Right lobe of liver (tissue), 6 donors: ENCODE results near the gene MAP3K20. TPM values are rescaled to one million over a fixed set of nuclear protein-coding genes. Genes with fewer than 3 reads are reported as not detected.
A peak's percentile ranks its signal among the peaks of the same experiment; 100 is the strongest.

ENCODE experiments used
- ATAC-seq, 4 donors: fragments of 200-7000 bp; cut with Tn5 transposase; one replicate each; pipeline ENCODE4 v1.9.1; 2020; ENCODE audit warnings: mild to moderate bottlenecking in 4 of 4, moderate library complexity in 4 of 4
- DNase-seq, 3 donors: peaks; one replicate each; pipeline ENCODE4 v3.0.0-alpha.2; 2020
- H3K27ac ChIP-seq, 3 donors: fragments of 200-600 bp; one replicate each; pipeline ENCODE4 v1.8.0; 2022
- H3K27me3 ChIP-seq, 2 donors: fragments of 200-600 bp; one replicate each; pipeline ENCODE4 v1.8.0; 2022
- H3K36me3 ChIP-seq, 4 donors: fragments of 200-600 bp; sonication (generic) in 1 of 4; one replicate each; pipeline versions ENCODE4 v1.5.1 to v1.8.0; 2017 to 2022; ENCODE audit warnings: control low read depth in 1 of 4
- H3K4me1 ChIP-seq, 4 donors: fragments of 200-600 bp; sonication (generic) in 1 of 4; one replicate each; pipeline versions ENCODE4 v1.5.1 to v1.8.0; 2017 to 2022; ENCODE audit warnings: control low read depth in 1 of 4
- H3K4me3 ChIP-seq, 3 donors: fragments of 200-600 bp; one replicate each; pipeline ENCODE4 v1.8.0; 2022
- H3K9me3 ChIP-seq, 4 donors: fragments of 200-600 bp; sonication (generic) in 1 of 4; one replicate each; pipeline versions ENCODE4 v1.5.1 to v1.8.0; 2017 to 2022; ENCODE audit warnings: control low read depth in 1 of 4
- POLR2A ChIP-seq: fragments of 450-650 bp; IDR thresholded peaks from one replicate; pipeline ENCODE4 v1.6.1; 2017; ENCODE audit warnings: antibody characterized with exemption, mild to moderate bottlenecking
- WGBS: methylation state at CpG from one replicate; pipeline ENCODE4 v1.1.6; 2018; ENCODE audit warnings: low coverage, low lambda C conversion rate; ENCODE audit not compliant: insufficient coverage; ENCODE audit errors: missing lambda C conversion rate; 5-methylcytosine and 5-hydroxymethylcytosine counted together
- intact Hi-C, 2 donors: fragments of 100-400 bp; cut with DNase I; formaldehyde crosslinking; loops; one replicate each; pipeline versions ENCODE4 v1.11.2 to v1.14.1; 2022
- total RNA-seq, 6 experiments: library from RNA; depleted of rRNA in 2 of 6; stranded (reverse); fragments of >200 nt in 2 of 6; fragmentation: NEBNext Ultra II Directional in 3 of 6; extraction: Animal tissue kit (Norgen Biotek cat#: 25700) in 3 of 6; gene quantifications; one replicate each; pipeline versions ENCODE4 v1.1.0 to v1.2.4, GENCODE V29; 2016 to 2023
- TF ChIP-seq, protein P1 (sequence below), 4 donors: fragments of 200-600 bp in 3 of 4; fragments of 450-650 bp in 1 of 4; IDR thresholded peaks; one replicate each; pipeline versions ENCODE4 v1.5.1 to v1.8.0; 2016 to 2022; ENCODE audit warnings: antibody characterized with exemption in 4 of 4, mild to moderate bottlenecking in 2 of 4
- donor health status: DM: no; HTN: yes; CAD: no.
- donor health status: DM: no; HTN: no; CAD: no.
- donor health status: DM: no; HTN: no; CAD: no.
- donor health status: DM: no; HTN: yes; CAD: no.
- donor health status: DM: no; HTN: yes; CAD: no.

Gene MAP3K20
- total RNA-seq, 6 experiments from 2014 or later = 16.0 to 36.8 (median 22.0) TPM

DNA sequence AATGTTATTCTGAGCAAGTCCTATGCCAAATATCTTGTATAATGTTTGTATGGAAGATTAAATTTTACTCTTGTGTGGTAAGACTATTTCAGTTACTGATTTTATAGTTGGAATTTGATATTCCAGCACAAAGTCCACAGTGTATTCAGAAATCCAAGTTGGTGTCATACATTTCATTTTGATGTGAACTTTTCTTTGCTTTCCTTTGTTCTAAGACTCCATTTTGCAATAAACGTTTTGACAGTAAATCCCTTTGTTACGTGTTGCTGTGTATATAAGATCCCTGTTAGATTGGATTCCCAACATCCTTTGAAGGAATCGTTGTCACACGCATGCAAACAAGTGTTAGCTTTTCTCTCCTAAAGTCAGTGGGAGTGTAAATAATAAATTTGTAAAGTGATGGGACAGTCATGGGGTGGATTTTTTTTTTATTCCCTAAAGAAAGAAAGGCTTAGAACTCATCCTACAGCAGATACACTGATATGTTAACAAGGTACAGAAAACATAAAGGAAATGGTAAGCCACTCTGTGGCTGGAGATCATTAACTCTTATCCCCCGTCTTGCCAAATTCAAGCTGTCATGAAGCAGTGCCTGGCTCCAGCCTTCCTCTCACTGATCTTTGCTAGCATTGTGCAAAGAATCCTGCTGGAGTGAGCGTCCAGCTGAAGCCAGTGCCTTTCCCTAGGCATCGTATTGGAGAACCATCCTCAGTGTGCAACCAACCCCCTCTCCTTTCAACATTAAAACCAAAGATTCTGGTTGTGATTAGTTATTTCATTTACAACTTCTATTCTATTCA, 151.5 kb downstream of the MAP3K20 start:
- ATAC-seq = peak; percentile 42 to 57 (median 50)
- TF ChIP-seq, protein P1, sequence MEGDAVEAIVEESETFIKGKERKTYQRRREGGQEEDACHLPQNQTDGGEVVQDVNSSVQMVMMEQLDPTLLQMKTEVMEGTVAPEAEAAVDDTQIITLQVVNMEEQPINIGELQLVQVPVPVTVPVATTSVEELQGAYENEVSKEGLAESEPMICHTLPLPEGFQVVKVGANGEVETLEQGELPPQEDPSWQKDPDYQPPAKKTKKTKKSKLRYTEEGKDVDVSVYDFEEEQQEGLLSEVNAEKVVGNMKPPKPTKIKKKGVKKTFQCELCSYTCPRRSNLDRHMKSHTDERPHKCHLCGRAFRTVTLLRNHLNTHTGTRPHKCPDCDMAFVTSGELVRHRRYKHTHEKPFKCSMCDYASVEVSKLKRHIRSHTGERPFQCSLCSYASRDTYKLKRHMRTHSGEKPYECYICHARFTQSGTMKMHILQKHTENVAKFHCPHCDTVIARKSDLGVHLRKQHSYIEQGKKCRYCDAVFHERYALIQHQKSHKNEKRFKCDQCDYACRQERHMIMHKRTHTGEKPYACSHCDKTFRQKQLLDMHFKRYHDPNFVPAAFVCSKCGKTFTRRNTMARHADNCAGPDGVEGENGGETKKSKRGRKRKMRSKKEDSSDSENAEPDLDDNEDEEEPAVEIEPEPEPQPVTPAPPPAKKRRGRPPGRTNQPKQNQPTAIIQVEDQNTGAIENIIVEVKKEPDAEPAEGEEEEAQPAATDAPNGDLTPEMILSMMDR (IDR thresholded peaks at IDR 0.05) = no peak
- no peak for TF ChIP-seq POLR2A

DNA sequence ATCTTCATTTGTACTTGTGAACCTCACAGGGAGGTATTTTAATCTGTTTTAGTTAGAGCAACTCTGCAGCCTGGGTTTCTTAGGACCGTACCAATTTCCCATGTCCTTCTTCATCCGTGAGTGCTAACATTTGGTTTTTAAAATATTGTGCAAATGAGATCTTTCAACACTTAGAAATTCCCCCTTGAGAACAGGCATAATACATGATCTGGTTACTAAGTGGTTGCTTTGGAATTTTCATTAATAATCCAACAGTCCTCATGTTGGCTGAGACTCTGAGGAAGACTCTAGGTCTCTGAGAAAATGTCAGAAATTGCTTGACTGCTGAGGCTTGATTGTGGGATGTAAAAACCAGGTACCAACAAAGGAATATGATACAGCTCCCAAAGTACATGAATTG, 153.4 kb downstream of the MAP3K20 start:
- TF ChIP-seq, protein P1 (IDR thresholded peaks at IDR 0.05) = no peak
- no peak for TF ChIP-seq POLR2A
- Histone ChIP-seq H3K27ac (no peak overlapping the region), H3K27me3 (no peaks in the 10 kb centered on the region), H3K36me3 (peaks cover 0 to 6% (median 3%) of the 10 kb centered on the region in 4 donors), H3K9me3 (no peaks in the 10 kb centered on the region), H3K4me3 (no peak overlapping the region), H3K4me1 (peaks cover 0 to 30% (median 7%) of the 10 kb centered on the region in 4 donors)
- DNase-seq (no peak), ATAC-seq (no peak)
- 73% methylated on average over 2 of the region's 2 CpGs for WGBS
- intact Hi-C loops = no loop called here

More for the DNA sequence above, 151.5 kb downstream of the MAP3K20 start:
- Histone ChIP-seq H3K4me3 (no peak overlapping the region), H3K27me3 (no peaks in the 10 kb centered on the region), H3K36me3 (no peaks in the 10 kb centered on the region), H3K9me3 (no peaks in the 10 kb centered on the region), H3K4me1 (peaks cover 0 to 30% (median 7%) of the 10 kb centered on the region in 4 donors), H3K27ac (peak overlapping the region in 2 of 3 donors; percentile 2 to 8)
- WGBS = 28% methylated on average over 7 of the region's 7 CpGs
- intact Hi-C loops = no loop called here
- DNase-seq = peak in 1 of 3 donors; percentile 54

DNA sequence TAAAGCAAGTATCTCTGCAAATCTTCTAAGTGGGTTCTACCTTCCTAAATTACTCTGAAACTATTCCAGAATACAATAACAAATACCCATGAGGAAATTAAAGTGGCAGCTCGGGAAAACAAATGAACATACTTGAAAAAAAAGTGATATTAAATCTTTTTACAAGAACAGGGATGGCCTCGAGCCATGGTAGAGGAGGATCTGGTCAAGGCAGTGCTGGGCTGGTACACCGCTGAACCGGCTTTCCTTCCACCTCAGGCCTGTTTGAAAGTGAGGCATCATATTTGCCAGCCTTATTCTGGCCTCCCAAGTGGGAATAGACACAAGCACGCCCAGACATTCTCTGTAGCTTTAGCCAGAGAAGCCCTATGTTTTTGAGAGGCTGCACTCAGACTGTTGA, 154.5 kb downstream of the MAP3K20 start:
- H3K9me3 ChIP-seq = no peaks in the 10 kb centered on the region
- H3K27ac ChIP-seq = peak overlapping the region; percentile 6 to 82 (median 71)
- H3K4me1 ChIP-seq = peaks cover 0 to 24% (median 7%) of the 10 kb centered on the region in 4 donors
- peaks cover 0 to 6% (median 3%) of the 10 kb centered on the region in 4 donors for H3K36me3 ChIP-seq
- DNase-seq (no peak), ATAC-seq (no peak)
- H3K27me3 ChIP-seq = no peaks in the 10 kb centered on the region
- 95% methylated on average over 5 of the region's 5 CpGs for WGBS
- TF ChIP-seq, protein P1 (IDR thresholded peaks at IDR 0.05) = no peak
- no peak for TF ChIP-seq POLR2A
- no peak overlapping the region for H3K4me3 ChIP-seq
- intact Hi-C loops = no loop called here

DNA sequence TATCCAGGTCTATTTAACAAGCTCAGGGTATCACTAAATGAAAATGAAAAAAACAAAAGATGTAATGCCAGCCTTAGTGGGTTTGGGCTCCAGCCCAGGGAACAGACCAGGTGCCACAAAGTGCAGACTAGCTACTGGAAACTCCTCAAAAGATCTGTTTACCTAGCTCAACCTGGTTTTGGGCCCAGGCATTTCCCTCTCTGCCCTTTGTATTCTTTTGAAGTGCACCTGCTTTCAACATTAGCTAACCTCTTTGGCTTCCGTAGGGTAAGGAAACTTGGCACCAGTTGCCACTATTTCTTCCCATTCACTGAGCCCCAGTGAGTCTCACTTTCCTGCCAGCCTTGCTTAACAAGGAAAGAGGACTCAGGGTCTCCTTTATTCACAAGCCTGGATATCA, 155.4 kb downstream of the MAP3K20 start:
- Histone ChIP-seq H3K36me3 (peaks cover 0 to 6% (median 3%) of the 10 kb centered on the region in 4 donors), H3K27me3 (no peaks in the 10 kb centered on the region), H3K9me3 (no peaks in the 10 kb centered on the region), H3K27ac (peak overlapping the region; percentile 52 to 93 (median 82)), H3K4me1 (peaks cover 0 to 24% (median 7%) of the 10 kb centered on the region in 4 donors), H3K4me3 (no peak overlapping the region)
- 17% methylated on average over 1 of the region's 1 CpG for WGBS
- TF ChIP-seq, protein P1 (IDR thresholded peaks at IDR 0.05) = no peak
- TF ChIP-seq POLR2A = no peak
- peak; percentile 93 to 98 (median 94) for ATAC-seq
- intact Hi-C loops = no loop called here
- peak; percentile 62 to 90 (median 77) for DNase-seq
